HepG2 (cell line): Measurements from ENCODE around the gene MARK2. TPM values are rescaled to one million over a fixed set of nuclear protein-coding genes. Genes with fewer than 3 reads are reported as not detected.
"Not testable (repeated sequence)": the region's sequence is repeated elsewhere in the genome, so short reads cannot be mapped to it uniquely, and the experiment has no call there.

ENCODE experiments used
- ATAC-seq: fragments of 200-7000 bp; cut with Tn5 transposase; 3 replicates; pipeline ENCODE4 v1.9.1; 2020; ENCODE audit warnings: mild to moderate bottlenecking, moderate library complexity
- BruUV-seq: library from RNA; stranded (reverse); fragments of 400-500 nt; replicated peaks from 2 replicates; lab custom pipeline; 2021; lab: Mats Ljungman, UMichigan
- CTCF ChIA-PET: fragments of 300-600 bp; formaldehyde crosslinking; extraction: SDS; loops from one replicate; lab custom pipeline; 2021; ENCODE audit warnings: low total read pairs, inconsistent platforms, low intra/inter-chr PET ratio; lab: Yijun Ruan, JAX
- POLR2A ChIA-PET: fragments of 350-600 bp; sonication (Branson Sonifier 250); formaldehyde crosslinking; loops from one replicate; lab custom pipeline; 2020; ENCODE audit warnings: antibody characterized with exemption, inconsistent platforms; lab: Yijun Ruan, JAX
- DNase-seq: peaks from one replicate; pipeline ENCODE4 v3.0.0-alpha.2; 2015; ENCODE audit warnings: low spot score
- FAIRE-seq: peaks from 3 replicates; lab custom pipeline; 2011; peaks lifted over from hg19 to GRCh38; lab: Jason Lieb, UNC
- H2AFZ ChIP-seq: one replicate; pipeline ENCODE4 v1.6.1; 2011; ENCODE audit warnings: low read length, inconsistent platforms
- H3K27ac ChIP-seq: fragments of 300-600 bp; 3 replicates; pipeline ENCODE4 v1.8.0; 2011; ENCODE audit warnings: mixed run types, mild to moderate bottlenecking, mixed read lengths, low read length, inconsistent platforms; ENCODE audit not compliant: insufficient read depth; ENCODE audit errors: extremely low read length
- H3K27me3 ChIP-seq, 2 experiments: fragments of 200-600 bp in 1 of 2; 2 replicates in 1 of 2; 3 replicates in 1 of 2; pipeline versions ENCODE4 v1.6.0 to v1.8.0; 2011; ENCODE audit warnings: low read length in 2 of 2, mild to moderate bottlenecking in 2 of 2, moderate library complexity in 2 of 2, inconsistent platforms in 1 of 2; ENCODE audit not compliant: insufficient read depth in 2 of 2, control insufficient read depth in 1 of 2
- H3K36me3 ChIP-seq, 2 experiments: fragments of 200-600 bp in 1 of 2; replicated peaks in 1 of 2; 2 replicates in 1 of 2; 3 replicates in 1 of 2; pipeline versions ENCODE4 v1.5.1 to v1.8.0; 2011; ENCODE audit warnings: low read length in 2 of 2, inconsistent platforms in 1 of 2; ENCODE audit not compliant: insufficient read depth in 2 of 2, control insufficient read depth in 1 of 2
- H3K4me1 ChIP-seq: 2 replicates; pipeline ENCODE4 v1.5.1; 2012; ENCODE audit warnings: low read length, inconsistent platforms; ENCODE audit not compliant: insufficient read depth
- H3K4me2 ChIP-seq: 2 replicates; pipeline ENCODE4 v1.6.0; 2011; ENCODE audit warnings: low read depth, low read length, inconsistent platforms
- H3K4me3 ChIP-seq, 3 experiments: fragments of 200-600 bp in 1 of 3; sonication (generic), shearing (Covaris generic) in 1 of 3; replicated peaks in 1 of 3; 2 replicates each; pipeline ENCODE4 v1.5.1; 2011 to 2016; ENCODE audit warnings: low read length in 3 of 3, inconsistent platforms in 2 of 3, low read depth in 2 of 3, mild to moderate bottlenecking in 2 of 3, control low read depth in 1 of 3, mixed read lengths in 1 of 3; ENCODE audit not compliant: insufficient read depth in 1 of 3
- H3K79me2 ChIP-seq: one replicate; pipeline ENCODE4 v1.6.1; 2011; ENCODE audit warnings: low read length, inconsistent platforms; ENCODE audit not compliant: insufficient read depth
- H3K9ac ChIP-seq: 2 replicates; pipeline ENCODE4 v1.6.0; 2011; ENCODE audit warnings: mild to moderate bottlenecking, low read depth, low read length, inconsistent platforms; ENCODE audit not compliant: insufficient read depth
- H3K9me3 ChIP-seq: 2 replicates; pipeline ENCODE4 v1.5.1; 2012; ENCODE audit warnings: mild to moderate bottlenecking, low read length
- H4K20me1 ChIP-seq: 2 replicates; pipeline ENCODE4 v1.6.0; 2011; ENCODE audit warnings: inconsistent platforms, mild to moderate bottlenecking, low read length, moderate library complexity; ENCODE audit not compliant: insufficient read depth
- CAMTA2 ChIP-seq: sonication (generic); formaldehyde crosslinking; IDR thresholded peaks from 2 replicates; pipeline ENCODE4 v1.4.0; 2020; ENCODE audit warnings: mild to moderate bottlenecking, missing genetic modification reagents, borderline replicate concordance
- DNMT3B ChIP-seq: conservative IDR thresholded peaks from 2 replicates; pipeline ENCODE4 v1.6.1; 2016; ENCODE audit warnings: missing biosample characterization, control low read depth
- DPF2 ChIP-seq: sonication (generic); formaldehyde crosslinking; IDR thresholded peaks from 2 replicates; pipeline ENCODE4 v1.4.0; 2020; ENCODE audit warnings: mild to moderate bottlenecking, low read depth, missing genetic modification reagents, borderline replicate concordance
- KLF11 ChIP-seq: IDR thresholded peaks from 2 replicates; pipeline ENCODE4 v1.6.1; 2016; ENCODE audit warnings: missing compliant biosample characterization
- NR1H2 ChIP-seq: sonication (generic); formaldehyde crosslinking; IDR thresholded peaks from 2 replicates; pipeline ENCODE4 v1.8.1; 2022; ENCODE audit warnings: low read depth, missing genetic modification reagents, borderline replicate concordance
- ONECUT2 ChIP-seq: sonication (generic); formaldehyde crosslinking; IDR thresholded peaks from 2 replicates; pipeline ENCODE4 v1.4.0; 2020; ENCODE audit warnings: missing genetic modification reagents
- SP5 ChIP-seq: IDR thresholded peaks from 2 replicates; pipeline ENCODE4 v1.6.1; 2016; ENCODE audit warnings: low read depth, borderline replicate concordance
- ZFP91 ChIP-seq: sonication (generic); formaldehyde crosslinking; IDR thresholded peaks from 2 replicates; pipeline ENCODE4 v1.9.0; 2022; ENCODE audit warnings: missing genetic modification reagents, mild to moderate bottlenecking, borderline replicate concordance
- ZNF160 ChIP-seq: sonication (generic); formaldehyde crosslinking; IDR thresholded peaks from 2 replicates; pipeline ENCODE4 v1.8.0; 2022; ENCODE audit warnings: mild to moderate bottlenecking, inconsistent platforms, missing genetic modification reagents
- ZNF382 ChIP-seq: sonication (generic); formaldehyde crosslinking; IDR thresholded peaks from 2 replicates; pipeline ENCODE4 v1.5.0; 2020; ENCODE audit warnings: missing genetic modification reagents, mild to moderate bottlenecking, borderline replicate concordance
- ZNF431 ChIP-seq: sonication (generic); formaldehyde crosslinking; IDR thresholded peaks from 2 replicates; pipeline ENCODE4 v1.9.0; 2022; ENCODE audit warnings: missing genetic modification reagents, low read depth, mild to moderate bottlenecking, borderline replicate concordance
- ZNF550 ChIP-seq: sonication (generic); formaldehyde crosslinking; IDR thresholded peaks from 2 replicates; pipeline ENCODE4 v1.4.0; 2020; ENCODE audit warnings: mild to moderate bottlenecking, missing genetic modification reagents, borderline replicate concordance
- ZSCAN20 ChIP-seq: sonication (generic); formaldehyde crosslinking; IDR thresholded peaks from 2 replicates; pipeline ENCODE4 v1.4.0; 2020; ENCODE audit warnings: missing genetic modification reagents, mild to moderate bottlenecking, borderline replicate concordance
- WGBS: methylation state at CpG from one replicate; pipeline ENCODE4 v1.1.6; 2017; ENCODE audit warnings: low lambda C conversion rate; 5-methylcytosine and 5-hydroxymethylcytosine counted together
- in situ Hi-C: cut with HindIII; loops from 2 replicates; pipeline ENCODE4 v1.10.0; 2017; ENCODE audit warnings: low pct_unique_long_range_greater_than_20kb; ENCODE audit not compliant: extremely low pct_ligation_motif_present
- intact Hi-C: fragments of 100-400 bp; cut with micrococcal nuclease; formaldehyde crosslinking; loops from one replicate; pipeline ENCODE4 v1.10.0; 2022; ENCODE audit not compliant: unreplicated experiment
- polyA plus RNA-seq, 8 experiments: library from polyadenylated mRNA; depleted of rRNA in 3 of 8; stranded (reverse) in 7 of 8; unstranded in 1 of 8; fragments of >200 nt; fragmentation: Illumina TruSeq in 4 of 8; extraction: Trizol in 4 of 8; gene quantifications; 2 replicates each; pipeline versions ENCODE4 v1.2.1 to v1.2.3, GENCODE V29; 2011 to 2016; ENCODE audit warnings: low read depth in 4 of 8, missing spikeins in 1 of 8, mixed read lengths in 1 of 8; ENCODE audit not compliant: insufficient read depth in 1 of 8
- total RNA-seq, 5 experiments: library from RNA; depleted of rRNA; stranded (reverse); fragments of >200 nt; fragmentation: Illumina TruSeq; extraction: Trizol; gene quantifications; 2 replicates each; pipeline ENCODE4 v1.2.3, GENCODE V29; 2016; ENCODE audit warnings: low read depth in 1 of 5

MARK2 gene
- total and polyA plus RNA-seq, 2 of the 13 experiments (the other 11 are each of a cell fraction or from before 2014, with no cell fraction given) = 13.5 to 13.9 TPM

- TF ChIP-seq SP5 (CRISPR knock-in tag) (no peak), KLF11 (no peak), ZSCAN20 (no peak), ZNF431 (no peak), ZNF382 (CRISPR knock-in tag) (no peak), ZNF550 (CRISPR knock-in tag) (no peak), ONECUT2 (CRISPR knock-in tag) (no peak), ZNF160 (CRISPR knock-in tag) (no peak), DNMT3B (CRISPR knock-in tag) (no peak), NR1H2 (CRISPR knock-in tag) (no peak), DPF2 (CRISPR knock-in tag) (no peak), CAMTA2 (no peak), ZFP91 (CRISPR knock-in tag) (no peak; the same call in 1 of the 2 replicates)
Observed at GRCh38 chr11:63862923-63863322, 24.0 kb downstream of the MARK2 start (continued).

GRCh38 chr11:63863620-63864019, 24.7 kb downstream of the MARK2 start:
- POLR2A ChIA-PET = interaction anchor here (1.1 to 2.4 kb wide), 2 partner anchors 9 to 11 kb away, joined by 3 to 15 read pairs; no protein-coding TSS in a partner anchor

More at GRCh38 chr11:63863620-63864019, 24.7 kb downstream of the MARK2 start:
- H3K27me3 ChIP-seq, H3K36me3 ChIP-seq, H3K27ac ChIP-seq, H3K4me2 ChIP-seq, H3K9me3 ChIP-seq, in situ Hi-C loops, intact Hi-C loops, H3K9ac ChIP-seq, CTCF ChIA-PET, ATAC-seq, FAIRE-seq, H2AFZ ChIP-seq, H3K4me3 ChIP-seq, H4K20me1 ChIP-seq, DNase-seq, BruUV-seq: not testable (repeated sequence)
- Histone ChIP-seq H3K4me1 (peaks cover 61% of the 10 kb centered on the region), H3K79me2 (peaks cover 19% of the 10 kb centered on the region)
- WGBS = 97% methylated on average over 6 of the region's 6 CpGs
